Tibial nerve (tissue), 4 donors: ENCODE measurements around the gene PCSK7. TPM values are rescaled to one million over a fixed set of nuclear protein-coding genes. Genes with fewer than 3 reads are reported as not detected.

ENCODE experiments used
- DNase-seq, 2 donors: peaks; one replicate each; pipeline ENCODE4 v3.0.0-alpha.2; 2019; ENCODE audit warnings: low spot score in 2 of 2
- H3K27ac ChIP-seq, 4 donors: fragments of 200-600 bp; sonication (generic) in 3 of 4; one replicate each; pipeline ENCODE4 v1.5.1; 2017 to 2019; ENCODE audit warnings: mild to moderate bottlenecking in 1 of 4
- H3K27me3 ChIP-seq, 2 donors: fragments of 200-600 bp; sonication (generic) in 1 of 2; one replicate each; pipeline versions ENCODE4 v1.5.1 to v1.6.0; 2017 to 2019
- H3K36me3 ChIP-seq, 3 donors: fragments of 200-600 bp; sonication (generic); one replicate each; pipeline ENCODE4 v1.5.1; 2018 to 2019
- H3K4me1 ChIP-seq, 4 donors: fragments of 200-600 bp; sonication (generic) in 3 of 4; one replicate each; pipeline ENCODE4 v1.5.1; 2017 to 2019
- H3K4me3 ChIP-seq, 4 donors: fragments of 200-600 bp; sonication (generic) in 3 of 4; one replicate each; pipeline ENCODE4 v1.5.1; 2017 to 2019; ENCODE audit warnings: mild to moderate bottlenecking in 1 of 4, moderate library complexity in 1 of 4
- H3K9me3 ChIP-seq, 4 donors: fragments of 200-600 bp; sonication (generic) in 3 of 4; one replicate each; pipeline ENCODE4 v1.5.1; 2017 to 2019
- CTCF ChIP-seq, 5 experiments: fragments of 200-600 bp in 3 of 5; fragments of 450-650 bp in 2 of 5; sonication (generic) in 3 of 5; IDR thresholded peaks; one replicate each; pipeline ENCODE4 v1.5.1; 2016 to 2019; ENCODE audit warnings: antibody characterized with exemption in 5 of 5, mild to moderate bottlenecking in 3 of 5, moderate library complexity in 2 of 5
- EP300 ChIP-seq, 2 donors: sonication (generic); formaldehyde crosslinking; IDR thresholded peaks; one replicate each; pipeline ENCODE4 v1.6.1; 2017; ENCODE audit warnings: antibody characterized with exemption in 2 of 2, mild to moderate bottlenecking in 1 of 2
- POLR2A ChIP-seq, 2 donors: fragments of 450-650 bp; IDR thresholded peaks; one replicate each; pipeline ENCODE4 v1.6.1; 2017; ENCODE audit warnings: antibody characterized with exemption in 2 of 2, mild to moderate bottlenecking in 2 of 2, moderate library complexity in 2 of 2
- WGBS, 2 donors: methylation state at CpG; one replicate each; pipeline ENCODE4 v1.1.5; 2018; 5-methylcytosine and 5-hydroxymethylcytosine counted together
- total RNA-seq, 4 donors: library from RNA; depleted of rRNA; stranded (reverse); fragments of >200 nt; gene quantifications; one replicate each; pipeline ENCODE4 v1.1.0, GENCODE V29; 2016

PCSK7 gene
- total RNA-seq, 4 donors from 2014 or later: 45.4 to 94.5 (median 71.6) TPM

DNA sequence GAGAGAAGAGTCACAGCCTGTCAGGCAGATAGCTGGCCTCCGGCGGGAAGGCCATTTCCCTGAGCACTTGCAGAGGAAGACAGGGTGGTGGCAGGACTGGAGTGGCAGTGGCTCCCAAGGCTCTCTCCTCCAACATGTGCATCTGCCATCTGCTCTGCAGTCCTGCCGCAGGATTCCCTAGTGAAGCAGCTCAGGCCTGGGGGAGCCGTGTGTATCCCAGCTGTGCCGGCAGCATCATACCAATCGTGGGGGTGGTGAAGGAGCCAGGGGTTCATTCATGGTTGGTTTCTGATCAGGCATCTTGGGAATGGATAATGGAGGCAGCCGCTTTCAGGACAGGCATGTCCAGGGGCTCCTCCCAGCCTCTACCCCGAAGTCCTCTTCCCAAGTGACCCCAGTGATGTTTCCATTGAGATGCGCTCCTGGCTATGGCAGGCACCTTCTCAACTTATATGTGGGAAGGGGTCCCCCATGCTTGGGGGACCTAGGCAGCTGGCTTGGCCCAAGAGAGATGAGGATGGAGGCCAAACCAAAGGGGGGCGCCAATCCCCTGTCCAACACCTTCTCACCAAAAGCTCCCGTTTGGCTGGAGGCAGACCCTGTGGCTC is 26.6 kb downstream of the PCSK7 start:
- no peak overlapping the region for H3K4me3 ChIP-seq

GRCh38 chr11:117204283-117205080 is 27.4 kb downstream of the PCSK7 start:
- Histone ChIP-seq H3K27me3 (no peaks in the 10 kb centered on the region), H3K27ac (peak overlapping the region; percentile 45 to 92 (median 84)), H3K4me1 (peaks cover 0 to 47% (median 3%) of the 10 kb centered on the region in 4 donors), H3K36me3 (peaks cover 0 to 51% (median 0%) of the 10 kb centered on the region in 3 donors), H3K9me3 (no peaks in the 10 kb centered on the region), H3K4me3 (peak overlapping the region in 2 of 4 donors; percentile 3 to 60)
- 59 to 62% methylated on average over 17 of the region's 17 CpGs for WGBS, 2 donors
- no peak for DNase-seq
- no peak for TF ChIP-seq EP300 (IDR thresholded peaks at IDR 0.05)
- TF ChIP-seq POLR2A (IDR thresholded peaks at IDR 0.05): no peak
- no peak for TF ChIP-seq CTCF (IDR thresholded peaks at IDR 0.05)

More for the DNA sequence above, 26.6 kb downstream of the PCSK7 start:
- WGBS, 2 donors: 76 to 86% methylated on average over 9 to 10 of the region's 11 CpGs
- no peaks in the 10 kb centered on the region for H3K27me3 ChIP-seq
- H3K27ac ChIP-seq: peak overlapping the region in 2 of 4 donors; percentile 89 to 92
- peaks cover 0 to 56% (median 0%) of the 10 kb centered on the region in 3 donors for H3K36me3 ChIP-seq
- TF ChIP-seq EP300 (IDR thresholded peaks at IDR 0.05) (peak in 1 of 2 donors; percentile 14), POLR2A (IDR thresholded peaks at IDR 0.05) (no peak)
- no peak for DNase-seq
- H3K4me1 ChIP-seq: peaks cover 0 to 44% (median 3%) of the 10 kb centered on the region in 4 donors
- no peaks in the 10 kb centered on the region for H3K9me3 ChIP-seq

- peaks cover 0 to 62% (median 16%) of the 10 kb centered on the region in 4 donors for H3K4me1 ChIP-seq
- DNase-seq: no peak
- TF ChIP-seq EP300 (IDR thresholded peaks at IDR 0.05): no peak
- TF ChIP-seq CTCF (IDR thresholded peaks at IDR 0.05): no peak
- 65 to 91% methylated on average over 10 of the region's 10 CpGs for WGBS, 2 donors
- H3K36me3 ChIP-seq: peaks cover 0 to 52% (median 0%) of the 10 kb centered on the region in 3 donors
- no peaks in the 10 kb centered on the region for H3K27me3 ChIP-seq
- no peaks in the 10 kb centered on the region for H3K9me3 ChIP-seq
- peak overlapping the region; percentile 80 to 92 (median 88) for H3K27ac ChIP-seq
- peak overlapping the region in 3 of 4 donors; percentile 53 to 60 (median 58) for H3K4me3 ChIP-seq
Observed at GRCh38 chr11:117203069-117203407, 28.8 kb downstream of the PCSK7 start.

GRCh38 chr11:117202386-117203068 is 29.3 kb downstream of the PCSK7 start:
- DNase-seq: no peak
- Histone ChIP-seq H3K27me3 (no peaks in the 10 kb centered on the region), H3K27ac (peak overlapping the region; percentile 80 to 92 (median 88)), H3K9me3 (no peaks in the 10 kb centered on the region), H3K4me3 (peak overlapping the region; percentile 28 to 60 (median 56)), H3K4me1 (peaks cover 0 to 67% (median 17%) of the 10 kb centered on the region in 4 donors), H3K36me3 (peaks cover 0 to 56% (median 0%) of the 10 kb centered on the region in 3 donors)
- TF ChIP-seq POLR2A (IDR thresholded peaks at IDR 0.05): no peak
- peak in 1 of 2 donors; percentile 8 for TF ChIP-seq EP300 (IDR thresholded peaks at IDR 0.05)
- WGBS, 2 donors: 67 to 78% methylated on average over 7 of the region's 7 CpGs

GRCh38 chr11:117201658-117202305 is 30.1 kb downstream of the PCSK7 start:
- Histone ChIP-seq H3K4me3 (peak overlapping the region; percentile 28 to 60 (median 56)), H3K4me1 (peaks cover 0 to 67% (median 17%) of the 10 kb centered on the region in 4 donors), H3K36me3 (peaks cover 0 to 62% (median 0%) of the 10 kb centered on the region in 3 donors), H3K9me3 (no peaks in the 10 kb centered on the region), H3K27ac (peak overlapping the region; percentile 80 to 92 (median 88)), H3K27me3 (no peaks in the 10 kb centered on the region)
- DNase-seq: no peak
- TF ChIP-seq POLR2A (IDR thresholded peaks at IDR 0.05) (no peak), EP300 (IDR thresholded peaks at IDR 0.05) (no peak), CTCF (IDR thresholded peaks at IDR 0.05) (no peak)
- WGBS, 2 donors: 47 to 52% methylated on average over 12 to 14 of the region's 14 CpGs
